Measurements from ENCODE around the gene CANX.

Gene CANX

GRCh38 chr5:179780362-179780761 is 81.6 kb downstream of the CANX start:
- DNase-seq, result no peak
